ENCODE data around the gene RNASEH2A.
"Not testable (repeated sequence)": the region's sequence is repeated elsewhere in the genome, so short reads cannot be mapped to it uniquely, and the experiment has no call there.

The RNASEH2A gene

GRCh38 chr19:12792853-12793289, 13.5 kb upstream of the RNASEH2A start:
- DNase-seq (ENCODE audit: low read depth in 3 of 3, low spot score in 1 of 3) = no peak

- DNase-seq (ENCODE audit: low read depth in 3 of 3, low spot score in 1 of 3) = peak; percentile 90 to 94 (median 93)
Observed at GRCh38 chr19:12793290-12794195, 12.8 kb upstream of the RNASEH2A start.

- no peak for DNase-seq (ENCODE audit: low read depth in 3 of 3, low spot score in 1 of 3)
Observed at GRCh38 chr19:12794196-12794941, 12.0 kb upstream of the RNASEH2A start.

- DNase-seq (ENCODE audit: low read depth in 3 of 3, low spot score in 1 of 3) = no peak
Observed at GRCh38 chr19:12794971-12795381, 11.4 kb upstream of the RNASEH2A start.

GRCh38 chr19:12796146-12797071, 10.0 kb upstream of the RNASEH2A start:
- peak in 1 of 3 donors; percentile 63 for DNase-seq (ENCODE audit: low read depth in 3 of 3, low spot score in 1 of 3)

- no peak for DNase-seq (ENCODE audit: low read depth in 3 of 3, low spot score in 1 of 3)
Observed at GRCh38 chr19:12797141-12797587, 9.2 kb upstream of the RNASEH2A start.

- DNase-seq (ENCODE audit: low read depth in 3 of 3, low spot score in 1 of 3) = not testable (repeated sequence)
Observed at GRCh38 chr19:12797607-12798006, 8.8 kb upstream of the RNASEH2A start.

- no peak for DNase-seq (ENCODE audit: low read depth in 3 of 3, low spot score in 1 of 3)
Observed at GRCh38 chr19:12799742-12800465, 6.5 kb upstream of the RNASEH2A start.

GRCh38 chr19:12800466-12800770, 6.0 kb upstream of the RNASEH2A start:
- no peak for DNase-seq (ENCODE audit: low read depth in 3 of 3, low spot score in 1 of 3)

GRCh38 chr19:12800923-12801465, 5.4 kb upstream of the RNASEH2A start:
- DNase-seq (ENCODE audit: low read depth in 3 of 3, low spot score in 1 of 3) = no peak

- DNase-seq (ENCODE audit: low read depth in 3 of 3, low spot score in 1 of 3) = peak in 2 of 3 donors; percentile 52 to 62
Observed at GRCh38 chr19:12801466-12802266, 4.7 kb upstream of the RNASEH2A start, which contains the start of the genes PRDX2 and THSD8. PRDX2 (minus strand) TSS chr19:12801800; CDS start chr19:12801261, 539 bp downstream. THSD8 (plus strand) TSS chr19:12802069; CDS start chr19:12802072, 3 bp downstream.

GRCh38 chr19:12802267-12803106, 3.9 kb upstream of the RNASEH2A start:
- no peak for DNase-seq (ENCODE audit: low read depth in 3 of 3, low spot score in 1 of 3)

GRCh38 chr19:12804051-12804450, 2.3 kb upstream of the RNASEH2A start:
- DNase-seq (ENCODE audit: low read depth in 3 of 3, low spot score in 1 of 3) = no peak

- DNase-seq (ENCODE audit: low read depth in 3 of 3, low spot score in 1 of 3) = no peak
Observed at GRCh38 chr19:12815088-12815487, 8.7 kb downstream of the RNASEH2A start.

- not testable (repeated sequence) for DNase-seq (ENCODE audit: low read depth in 3 of 3, low spot score in 1 of 3)
Observed at GRCh38 chr19:12817188-12817587, 10.8 kb downstream of the RNASEH2A start.

GRCh38 chr19:12817810-12818209, 11.4 kb downstream of the RNASEH2A start:
- DNase-seq (ENCODE audit: low read depth in 3 of 3, low spot score in 1 of 3) = not testable (repeated sequence)

GRCh38 chr19:12821761-12822160, 15.4 kb downstream of the RNASEH2A start:
- DNase-seq (ENCODE audit: low read depth in 3 of 3, low spot score in 1 of 3) = no peak
